ENCODE data around the gene DGKD. TPM values are rescaled to one million over a fixed set of nuclear protein-coding genes. Genes with fewer than 3 reads are reported as not detected.

Gene DGKD
- total RNA-seq, 3 donors from 2014 or later, result 17.1 to 41.3 (median 37.3) TPM

GRCh38 chr2:233433794-233434193 lies 79.5 kb downstream of the DGKD start:
- Histone ChIP-seq H3K4me1 (no peaks in the 10 kb centered on the region), H3K9me3 (no peaks in the 10 kb centered on the region), H3K36me3 (no peaks in the 10 kb centered on the region), H3K27ac (no peak overlapping the region), H3K4me3 (no peak overlapping the region), H3K27me3 (no peaks in the 10 kb centered on the region)
- TF ChIP-seq POLR2A (IDR thresholded peaks at IDR 0.05) (no peak), CTCF (IDR thresholded peaks at IDR 0.05) (no peak), POLR2AphosphoS5 (IDR thresholded peaks at IDR 0.05) (no peak)
- no peak for DNase-seq (ENCODE audit: low spot score in 2 of 2)
- intact Hi-C loops (cut with DNase I; ENCODE audit: low total_unique reads), result no loop called here

GRCh38 chr2:233434666-233435330 lies 80.5 kb downstream of the DGKD start:
- TF ChIP-seq POLR2A (IDR thresholded peaks at IDR 0.05) (no peak), POLR2AphosphoS5 (IDR thresholded peaks at IDR 0.05) (no peak), CTCF (IDR thresholded peaks at IDR 0.05) (no peak)
- DNase-seq (ENCODE audit: low spot score in 2 of 2), result no peak
- Histone ChIP-seq H3K27me3 (no peaks in the 10 kb centered on the region), H3K27ac (no peak overlapping the region), H3K9me3 (no peaks in the 10 kb centered on the region), H3K4me3 (no peak overlapping the region), H3K36me3 (no peaks in the 10 kb centered on the region), H3K4me1 (no peaks in the 10 kb centered on the region)
- intact Hi-C loops (cut with DNase I; ENCODE audit: low total_unique reads), result no loop called here

GRCh38 chr2:233435436-233436190 lies 81.3 kb downstream of the DGKD start:
- Histone ChIP-seq H3K27ac (no peak overlapping the region), H3K9me3 (no peaks in the 10 kb centered on the region), H3K27me3 (no peaks in the 10 kb centered on the region), H3K4me3 (no peak overlapping the region), H3K4me1 (no peaks in the 10 kb centered on the region), H3K36me3 (no peaks in the 10 kb centered on the region)
- no peak for TF ChIP-seq CTCF (IDR thresholded peaks at IDR 0.05)
- TF ChIP-seq POLR2AphosphoS5 (IDR thresholded peaks at IDR 0.05), result no peak
- no peak for TF ChIP-seq POLR2A (IDR thresholded peaks at IDR 0.05)
- intact Hi-C loops (cut with DNase I; ENCODE audit: low total_unique reads), result no loop called here
- no peak for DNase-seq (ENCODE audit: low spot score in 2 of 2)

GRCh38 chr2:233436191-233436581 lies 81.9 kb downstream of the DGKD start:
- DNase-seq (ENCODE audit: low spot score in 2 of 2), result no peak
- intact Hi-C loops (cut with DNase I; ENCODE audit: low total_unique reads), result no loop called here
- Histone ChIP-seq H3K27me3 (no peaks in the 10 kb centered on the region), H3K4me1 (no peaks in the 10 kb centered on the region), H3K9me3 (no peaks in the 10 kb centered on the region), H3K4me3 (no peak overlapping the region), H3K36me3 (no peaks in the 10 kb centered on the region), H3K27ac (no peak overlapping the region)
- no peak for TF ChIP-seq POLR2AphosphoS5 (IDR thresholded peaks at IDR 0.05)
- no peak for TF ChIP-seq POLR2A (IDR thresholded peaks at IDR 0.05)
- TF ChIP-seq CTCF (IDR thresholded peaks at IDR 0.05), result no peak

GRCh38 chr2:233436691-233437438 lies 82.6 kb downstream of the DGKD start:
- H3K36me3 ChIP-seq, result no peaks in the 10 kb centered on the region
- no peaks in the 10 kb centered on the region for H3K27me3 ChIP-seq
- intact Hi-C loops (cut with DNase I; ENCODE audit: low total_unique reads), result no loop called here
- no peaks in the 10 kb centered on the region for H3K9me3 ChIP-seq
- H3K4me3 ChIP-seq, result no peak overlapping the region
- H3K27ac ChIP-seq, result no peak overlapping the region
- TF ChIP-seq POLR2A (IDR thresholded peaks at IDR 0.05) (no peak), POLR2AphosphoS5 (IDR thresholded peaks at IDR 0.05) (no peak), CTCF (IDR thresholded peaks at IDR 0.05) (no peak)
- H3K4me1 ChIP-seq, result no peaks in the 10 kb centered on the region
- no peak for DNase-seq (ENCODE audit: low spot score in 2 of 2)
